Activated T-cell treated with anti-CD3 and anti-CD28 coated beads, Interleukin-2, amount 50 U/mL, for 72 hours (primary cell): ENCODE results near the gene PGA4. TPM values are rescaled to one million over a fixed set of nuclear protein-coding genes. Genes with fewer than 3 reads are reported as not detected.
"Not testable (repeated sequence)": the region's sequence is repeated elsewhere in the genome, so short reads cannot be mapped to it uniquely, and the experiment has no call there.

Experiments used
- ATAC-seq, 2 donors: fragments of 150-1000 bp; cut with Tn5 transposase; replicated peaks in 1 of 2; 2 replicates each; pipeline ENCODE4 v1.10.0; 2021; ENCODE audit warnings: moderate library complexity in 2 of 2, mild to moderate bottlenecking in 1 of 2
- DNase-seq, 2 donors: peaks; one replicate each; pipeline ENCODE4 v3.0.0; 2021 to 2022; ENCODE audit warnings: mixed read lengths in 1 of 2
- H3K27ac Mint-ChIP-seq: one replicate; pipeline ENCODE4 v1.8.0; 2022; ENCODE audit warnings: mild to moderate bottlenecking, moderate library complexity, mixed read lengths
- H3K27me3 Mint-ChIP-seq: one replicate; pipeline ENCODE4 v1.8.0; 2022; ENCODE audit warnings: low read depth, mixed read lengths
- H3K36me3 Mint-ChIP-seq, 2 donors: one replicate each; pipeline ENCODE4 v1.8.0; 2022; ENCODE audit warnings: mixed read lengths in 2 of 2, mild to moderate bottlenecking in 1 of 2; ENCODE audit not compliant: insufficient read depth in 2 of 2
- H3K4me1 Mint-ChIP-seq: one replicate; pipeline ENCODE4 v1.8.0; 2022; ENCODE audit warnings: low read depth, mixed read lengths
- H3K4me3 Mint-ChIP-seq, 2 donors: one replicate each; pipeline ENCODE4 v1.8.0; 2022; ENCODE audit warnings: mild to moderate bottlenecking in 2 of 2, mixed read lengths in 2 of 2, moderate library complexity in 2 of 2
- H3K9me3 Mint-ChIP-seq, 2 donors: one replicate each; pipeline ENCODE4 v1.8.0; 2022; ENCODE audit warnings: mixed read lengths in 2 of 2
- total RNA-seq, 2 donors: library from RNA; stranded (reverse); gene quantifications; one replicate each; pipeline ENCODE4 v1.2.3, GENCODE V29; 2022

PGA4 gene
- total RNA-seq, 2 donors from 2014 or later, result not detected

DNA sequence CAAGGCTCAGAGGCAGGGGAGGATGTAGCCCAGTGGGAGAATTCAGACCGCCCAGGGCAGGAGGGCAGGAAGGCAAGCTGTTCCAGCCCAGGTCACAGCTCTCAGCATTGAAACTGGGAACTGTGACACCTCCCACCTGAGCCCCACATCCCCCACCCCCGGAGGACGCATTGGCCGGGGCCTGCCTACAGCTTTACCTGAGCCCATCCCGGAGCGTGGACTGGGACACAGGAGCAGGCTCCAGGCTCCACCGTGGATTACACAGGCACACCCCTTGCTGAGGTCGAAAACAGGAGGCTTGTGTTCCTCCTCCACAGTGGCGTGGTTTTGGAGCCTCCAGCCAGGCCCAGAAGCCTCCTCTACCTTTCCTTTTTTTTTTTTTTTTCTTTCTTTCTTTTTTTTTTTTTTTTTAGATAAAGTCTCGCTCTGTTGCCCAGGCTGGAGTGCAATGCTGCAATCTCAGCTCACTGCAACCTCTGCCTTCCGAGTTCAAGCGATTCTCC, 27.9 kb upstream of the PGA4 start:
- Mint-ChIP-seq H3K36me3 (no peaks in the 10 kb centered on the region), H3K27ac (no peak overlapping the region), H3K27me3 (peaks cover 28% of the 10 kb centered on the region), H3K4me3 (no peak overlapping the region), H3K9me3 (no peaks in the 10 kb centered on the region), H3K4me1 (no peaks in the 10 kb centered on the region)
- ATAC-seq (no peak), DNase-seq (no peak)

GRCh38 chr11:61194981-61195695, 27.0 kb upstream of the PGA4 start:
- H3K4me3 Mint-ChIP-seq, result no peak overlapping the region
- H3K4me1 Mint-ChIP-seq, result no peaks in the 10 kb centered on the region
- ATAC-seq (no peak), DNase-seq (no peak)
- H3K9me3 Mint-ChIP-seq, result no peaks in the 10 kb centered on the region
- H3K27me3 Mint-ChIP-seq, result peaks cover 22% of the 10 kb centered on the region
- no peak overlapping the region for H3K27ac Mint-ChIP-seq
- no peaks in the 10 kb centered on the region for H3K36me3 Mint-ChIP-seq

GRCh38 chr11:61195719-61196118, 26.4 kb upstream of the PGA4 start:
- DNase-seq, result no peak
- no peak overlapping the region for H3K27ac Mint-ChIP-seq
- no peaks in the 10 kb centered on the region for H3K9me3 Mint-ChIP-seq
- ATAC-seq, result no peak
- no peaks in the 10 kb centered on the region for H3K4me1 Mint-ChIP-seq
- no peak overlapping the region for H3K4me3 Mint-ChIP-seq
- H3K36me3 Mint-ChIP-seq, result no peaks in the 10 kb centered on the region
- peaks cover 22% of the 10 kb centered on the region for H3K27me3 Mint-ChIP-seq

- H3K9me3 Mint-ChIP-seq, result no peaks in the 10 kb centered on the region
- H3K27ac Mint-ChIP-seq, result no peak overlapping the region
- H3K4me1 Mint-ChIP-seq, result no peaks in the 10 kb centered on the region
- peaks cover 22% of the 10 kb centered on the region for H3K27me3 Mint-ChIP-seq
- DNase-seq (no peak), ATAC-seq (no peak)
- no peaks in the 10 kb centered on the region for H3K36me3 Mint-ChIP-seq
- H3K4me3 Mint-ChIP-seq, result no peak overlapping the region
These were observed 23.8 kb upstream of the PGA4 start for GRCh38 chr11:61198361-61198760.

GRCh38 chr11:61198948-61199523, 23.1 kb upstream of the PGA4 start:
- Mint-ChIP-seq H3K36me3 (no peaks in the 10 kb centered on the region), H3K27ac (no peak overlapping the region), H3K4me3 (no peak overlapping the region), H3K9me3 (no peaks in the 10 kb centered on the region), H3K27me3 (peaks cover 26% of the 10 kb centered on the region), H3K4me1 (no peaks in the 10 kb centered on the region)
- DNase-seq (no peak), ATAC-seq (no peak)

GRCh38 chr11:61201476-61201875, 20.7 kb upstream of the PGA4 start:
- H3K27ac Mint-ChIP-seq, result no peak overlapping the region

DNA sequence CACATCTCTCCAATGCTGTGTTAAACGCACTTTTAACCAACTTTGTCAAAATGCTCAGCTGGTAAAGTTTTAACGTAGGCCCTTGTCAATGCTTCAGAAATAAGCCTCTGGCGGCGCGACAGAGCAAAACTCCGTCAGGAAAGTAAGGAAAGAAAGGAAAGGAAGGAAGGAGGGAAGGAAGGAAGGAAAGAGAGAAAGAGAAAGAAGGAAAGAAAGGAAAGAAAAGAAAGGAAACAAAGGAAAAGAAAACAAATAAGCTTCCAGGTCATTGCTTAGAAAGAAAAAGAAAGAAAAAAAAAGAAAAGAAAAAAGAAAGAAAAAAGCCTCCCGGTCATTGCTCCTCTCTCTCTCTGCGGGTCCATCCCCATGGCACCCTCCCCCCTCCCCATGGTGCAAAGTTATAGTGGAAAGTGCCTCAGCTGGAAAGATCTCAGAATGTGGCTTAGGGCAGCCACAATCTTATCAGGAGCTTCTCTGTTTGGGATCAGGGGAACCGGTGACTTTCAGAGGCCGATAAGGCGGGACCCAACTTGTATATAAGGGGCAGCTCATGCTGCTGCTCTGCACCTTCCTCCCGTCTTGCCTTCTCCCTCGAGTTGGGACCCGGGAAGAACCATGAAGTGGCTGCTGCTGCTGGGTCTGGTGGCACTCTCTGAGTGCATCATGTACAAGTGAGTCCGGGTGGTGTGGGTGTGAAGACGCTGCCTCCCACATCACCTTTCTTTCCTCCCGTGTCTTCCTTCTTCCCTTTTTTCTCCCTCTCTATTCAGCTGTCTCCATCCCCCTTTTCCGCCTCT, 19.0 kb upstream of the PGA4 start, which contains the start of gene PGA3:
Gene PGA3 (plus strand): TSS at position 566 of the 797 bp plus-strand sequence. CDS start 50 bp downstream, at position 616.
- H3K9me3 Mint-ChIP-seq, H3K27ac Mint-ChIP-seq, H3K36me3 Mint-ChIP-seq, DNase-seq, ATAC-seq, H3K4me1 Mint-ChIP-seq, H3K4me3 Mint-ChIP-seq: not testable (repeated sequence)
- peaks cover 22% of the 10 kb centered on the region for H3K27me3 Mint-ChIP-seq

More at GRCh38 chr11:61201476-61201875, 20.7 kb upstream of the PGA4 start:
- DNase-seq, result no peak
- no peak for ATAC-seq
- Mint-ChIP-seq H3K4me1 (no peaks in the 10 kb centered on the region), H3K4me3 (no peak overlapping the region), H3K27me3 (peaks cover 22% of the 10 kb centered on the region), H3K9me3 (no peaks in the 10 kb centered on the region), H3K36me3 (no peaks in the 10 kb centered on the region)

GRCh38 chr11:61203873-61204272, 18.3 kb upstream of the PGA4 start:
- not testable (repeated sequence) for ATAC-seq, H3K36me3 Mint-ChIP-seq, DNase-seq, H3K4me3 Mint-ChIP-seq, H3K27ac Mint-ChIP-seq, H3K9me3 Mint-ChIP-seq, H3K4me1 Mint-ChIP-seq
- peaks cover 22% of the 10 kb centered on the region for H3K27me3 Mint-ChIP-seq

GRCh38 chr11:61204502-61205059, 17.6 kb upstream of the PGA4 start:
- not testable (repeated sequence) for H3K9me3 Mint-ChIP-seq, H3K4me3 Mint-ChIP-seq, H3K27ac Mint-ChIP-seq, DNase-seq, H3K4me1 Mint-ChIP-seq, H3K36me3 Mint-ChIP-seq, ATAC-seq
- peaks cover 22% of the 10 kb centered on the region for H3K27me3 Mint-ChIP-seq

GRCh38 chr11:61207636-61208310, 14.4 kb upstream of the PGA4 start:
- not testable (repeated sequence) for DNase-seq, H3K36me3 Mint-ChIP-seq, H3K9me3 Mint-ChIP-seq, ATAC-seq, H3K4me1 Mint-ChIP-seq, H3K4me3 Mint-ChIP-seq, H3K27ac Mint-ChIP-seq
- H3K27me3 Mint-ChIP-seq, result peaks cover 20% of the 10 kb centered on the region

DNA sequence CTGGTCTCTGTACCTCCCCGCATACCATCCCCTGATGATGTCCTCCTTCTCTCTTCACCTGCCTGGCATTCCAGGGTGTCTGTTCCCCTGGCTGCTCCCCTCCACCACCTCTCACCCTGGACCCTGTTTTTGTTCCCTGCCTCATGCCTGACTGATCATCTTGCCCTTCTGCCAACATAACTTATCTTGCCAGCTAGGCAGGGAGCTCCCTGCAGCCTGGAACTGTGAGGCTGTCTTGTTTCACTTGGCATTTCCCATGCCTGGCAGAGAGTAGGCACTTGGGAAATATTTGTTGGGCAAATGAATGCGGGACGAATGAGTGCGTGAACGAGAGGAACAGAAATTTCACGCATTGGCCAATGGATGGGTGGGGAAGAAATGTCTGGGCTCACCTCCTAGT, 11.5 kb upstream of the PGA4 start:
- not testable (repeated sequence) for H3K4me3 Mint-ChIP-seq, H3K4me1 Mint-ChIP-seq, H3K9me3 Mint-ChIP-seq, H3K36me3 Mint-ChIP-seq, H3K27ac Mint-ChIP-seq, ATAC-seq, H3K27me3 Mint-ChIP-seq, DNase-seq

DNA sequence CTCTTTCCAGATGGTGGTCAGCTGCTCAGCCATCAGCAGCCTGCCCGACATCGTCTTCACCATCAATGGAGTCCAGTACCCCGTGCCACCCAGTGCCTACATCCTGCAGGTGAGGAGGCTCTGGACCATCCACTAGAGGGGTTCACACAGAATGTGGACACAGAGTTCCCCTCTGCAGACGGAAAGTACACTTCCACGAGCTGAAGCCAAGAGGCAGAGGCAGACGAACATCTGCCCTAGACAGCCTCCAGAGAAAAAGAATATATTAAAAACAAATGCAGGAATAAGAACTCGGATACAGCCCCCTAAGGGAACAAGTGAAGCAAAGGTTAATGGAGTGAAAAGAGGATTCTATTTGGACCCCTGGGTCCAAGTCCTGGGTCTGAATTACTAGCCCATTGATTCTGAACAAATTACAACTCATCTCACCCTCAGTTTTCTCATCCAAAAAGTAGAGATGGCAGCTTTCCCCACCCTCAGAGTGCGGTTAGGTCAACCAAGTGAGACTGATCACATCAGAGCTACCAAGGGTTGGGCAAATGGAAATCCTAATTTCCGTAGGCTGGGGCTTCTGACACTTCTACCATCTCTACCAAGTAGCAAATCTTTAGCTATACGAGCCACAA, 10.7 kb upstream of the PGA4 start:
- H3K9me3 Mint-ChIP-seq, ATAC-seq, H3K4me1 Mint-ChIP-seq, H3K36me3 Mint-ChIP-seq, H3K27ac Mint-ChIP-seq, H3K4me3 Mint-ChIP-seq, DNase-seq, H3K27me3 Mint-ChIP-seq: not testable (repeated sequence)
